OCI-LY1 (cell line): ENCODE results near the gene TTC38.

Experiments used
- CTCF ChIP-seq: fragments of 200-600 bp; sonication (generic), shearing (Covaris generic); IDR thresholded peaks from 2 replicates; pipeline ENCODE4 v1.5.1; 2017; ENCODE audit warnings: mild to moderate bottlenecking, antibody characterized with exemption, low read length, moderate library complexity, mixed read lengths
- EZH2 ChIP-seq: fragments of 200-600 bp; sonication (generic), shearing (Covaris generic); IDR thresholded peaks from 2 replicates; pipeline ENCODE4 v1.8.0; 2017; ENCODE audit warnings: borderline replicate concordance, mixed run types, mild to moderate bottlenecking, antibody characterized with exemption, low read length, moderate library complexity, mixed read lengths

DNA sequence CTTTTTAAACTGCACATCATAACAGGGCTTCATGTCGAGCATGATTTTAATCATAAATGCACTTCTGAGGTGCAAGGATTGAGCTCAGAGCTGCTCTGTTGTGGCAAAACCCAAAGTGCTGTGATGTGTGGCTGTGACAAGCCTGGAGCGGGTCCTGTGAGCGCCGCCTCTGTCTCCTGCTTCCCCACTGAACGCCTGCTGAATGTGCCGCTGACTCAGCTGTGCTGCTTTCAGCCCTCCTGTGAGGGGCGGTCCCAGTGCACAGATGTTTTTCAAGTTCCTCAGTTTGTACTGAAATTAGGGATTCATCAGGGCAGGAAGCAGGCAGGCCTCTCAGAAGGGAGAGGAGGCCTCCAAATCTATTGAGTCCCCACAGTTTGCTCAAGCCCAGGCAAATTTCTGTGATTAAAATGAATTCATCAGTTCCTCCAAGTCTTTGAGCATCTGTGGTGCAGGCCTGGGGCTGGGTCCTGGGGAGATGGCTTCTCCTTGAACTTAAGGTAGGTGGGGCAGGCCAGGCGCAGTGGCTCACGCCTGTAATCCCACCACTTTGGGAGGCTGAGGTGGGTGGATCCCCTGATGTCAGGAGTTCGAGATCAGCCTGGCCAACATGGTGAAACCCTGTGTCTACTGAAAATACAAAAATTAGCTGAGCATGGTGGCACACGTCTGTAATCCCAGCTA is 25.9 kb downstream of the TTC38 start:
- TF ChIP-seq CTCF: peak; percentile 6; the same call in 1 of the 2 replicates
- no peak for TF ChIP-seq EZH2
